Measurements from ENCODE around the gene UNG.

GRCh38 chr12:109124878-109125648 lies 27.7 kb downstream of the UNG start:
- TF ChIP-seq CTCF (IDR thresholded peaks at IDR 0.05) (no peak), POLR2AphosphoS5 (IDR thresholded peaks at IDR 0.05) (no peak)
